ENCODE measurements around the gene APOC3. TPM values are rescaled to one million over a fixed set of nuclear protein-coding genes. Genes with fewer than 3 reads are reported as not detected.

APOC3 gene
- total and polyA plus RNA-seq, 9 of the 15 experiments (the other 6 are each of a cell fraction or from before 2014, with no cell fraction given) = 1.1 TPM; not detected in 8

- Histone ChIP-seq H3K9ac (ENCODE audit: insufficient read depth in 1 of 2, low read depth in 2 of 2, low read length in 2 of 2) (no peak overlapping the region), H3K4me3 (no peak overlapping the region), H3K27me3 (ENCODE audit: control insufficient read depth in 2 of 2, insufficient read depth in 2 of 2, low read length in 2 of 2) (peaks cover 0 to 10% of the 10 kb centered on the region in 2 experiments; a peak in 1 of 5 replicates), H3K36me3 (ENCODE audit: control insufficient read depth, insufficient read depth, low read length) (no peaks in the 10 kb centered on the region), H3K4me2 (ENCODE audit: insufficient read depth, low read length) (no peak overlapping the region), H4K20me1 (replicated peaks; ENCODE audit: control insufficient read depth, insufficient read depth, low read length) (no peaks in the 10 kb centered on the region), H3K9me3 (replicated peaks; ENCODE audit: control insufficient read depth, insufficient read depth, low read depth, low read length) (no peaks in the 10 kb centered on the region), H3K27ac (ENCODE audit: extremely low read depth, low read depth, low read length) (no peak overlapping the region), H3K9me1 (ENCODE audit: control insufficient read depth, insufficient read depth, low read length) (no peaks in the 10 kb centered on the region), H3K79me2 (ENCODE audit: control insufficient read depth, insufficient read depth, low read length) (no peaks in the 10 kb centered on the region), H2AFZ (ENCODE audit: low read depth, low read length) (no peak overlapping the region; the same call in 1 of the 2 replicates), H3K4me1 (replicated peaks in 1 of 2; ENCODE audit: control insufficient read depth in 2 of 2, insufficient read depth in 2 of 2, low read length in 2 of 2) (peaks cover 0 to 13% of the 10 kb centered on the region in 2 experiments; a peak in 3 of 5 replicates)
- intact Hi-C loops (cut with micrococcal nuclease) (no loop called here), in situ Hi-C loops (cut with MboI) (no loop called here)
- CTCF ChIA-PET (ENCODE audit: low intra/inter-chr PET ratio) = no interaction called here
- POLR2A ChIA-PET = interaction anchor here (0.6 to 1.2 kb wide), 7 partner anchors 8 to 509 kb away, joined by 3 to 6 read pairs (median 3); partner anchors contain the start of genes APOC3 and ZPR1
- WGBS (ENCODE audit: insufficient coverage, low coverage, missing lambda C conversion rate) = 36% methylated on average over 47 of the region's 51 CpGs
- no peak for ATAC-seq
- 0 out of 2 replicates have a peak, but pooled peaks have one; percentile 34 for TF ChIP-seq ZBTB33 (CRISPR knock-in tag; IDR thresholded peaks at IDR 0.05)
- no peak for TF ChIP-seq KDM5B (IDR thresholded peaks at IDR 0.05; ENCODE audit: insufficient replicate concordance, low read depth, low read length)
- no peak for TF ChIP-seq ZNF217 (CRISPR knock-in tag; IDR thresholded peaks at IDR 0.05)
- TF ChIP-seq ZNF785 (CRISPR knock-in tag; IDR thresholded peaks at IDR 0.05) = no peak
- no peak for FAIRE-seq
- no peak for DNase-seq (ENCODE audit: extremely low read depth in 1 of 4, low spot score in 3 of 4)
- no TSS peak for BruUV-seq (replicated peaks)
Measured at GRCh38 chr11:116821050-116821918, 8.4 kb upstream of the APOC3 start.

Measured in K562 (cell line).